Epithelial cell of proximal tubule (primary cell): ENCODE measurements around the gene CAB39L. TPM values are rescaled to one million over a fixed set of nuclear protein-coding genes. Genes with fewer than 3 reads are reported as not detected.

Experiments
- DNase-seq: peaks from one replicate; pipeline ENCODE4 v3.0.0-alpha.2; 2011; ENCODE audit warnings: low read depth
- H3K4me3 ChIP-seq: 2 replicates; pipeline ENCODE4 v1.5.1; 2011; ENCODE audit warnings: low read depth, mild to moderate bottlenecking, low read length
- CTCF ChIP-seq: conservative IDR thresholded peaks from 2 replicates; pipeline ENCODE4 v1.5.1; 2012; ENCODE audit warnings: low read depth, mild to moderate bottlenecking, low read length
- total RNA-seq: library from RNA; depleted of rRNA; stranded (reverse); fragments of >200 nt; gene quantifications from 2 replicates; pipeline ENCODE4 v1.2.3, GENCODE V29; 2015

The CAB39L gene
- total RNA-seq, 1 donor from 2014 or later, result 5.2 TPM

GRCh38 chr13:49388091-49388635 is 55.7 kb downstream of the CAB39L start:
- no peak for DNase-seq
- no peak overlapping the region for H3K4me3 ChIP-seq
- no peak for TF ChIP-seq CTCF

GRCh38 chr13:49386664-49387063 is 57.2 kb downstream of the CAB39L start:
- H3K4me3 ChIP-seq, result no peak overlapping the region
- TF ChIP-seq CTCF, result no peak
- DNase-seq, result no peak

GRCh38 chr13:49376121-49376520 is 67.7 kb downstream of the CAB39L start:
- TF ChIP-seq CTCF, result no peak
- DNase-seq, result no peak
- no peak overlapping the region for H3K4me3 ChIP-seq

GRCh38 chr13:49374585-49375290 is 69.1 kb downstream of the CAB39L start:
- TF ChIP-seq CTCF, result no peak
- H3K4me3 ChIP-seq, result no peak overlapping the region
- peak; percentile 78 for DNase-seq

GRCh38 chr13:49373716-49374115 is 70.1 kb downstream of the CAB39L start:
- no peak for DNase-seq
- TF ChIP-seq CTCF, result no peak

GRCh38 chr13:49371943-49372613 is 71.8 kb downstream of the CAB39L start:
- TF ChIP-seq CTCF, result no peak
- no peak overlapping the region for H3K4me3 ChIP-seq
- no peak for DNase-seq

More at GRCh38 chr13:49373716-49374115, 70.1 kb downstream of the CAB39L start:
- H3K4me3 ChIP-seq, result no peak overlapping the region
